ENCODE data around the gene PREX1.

DNA sequence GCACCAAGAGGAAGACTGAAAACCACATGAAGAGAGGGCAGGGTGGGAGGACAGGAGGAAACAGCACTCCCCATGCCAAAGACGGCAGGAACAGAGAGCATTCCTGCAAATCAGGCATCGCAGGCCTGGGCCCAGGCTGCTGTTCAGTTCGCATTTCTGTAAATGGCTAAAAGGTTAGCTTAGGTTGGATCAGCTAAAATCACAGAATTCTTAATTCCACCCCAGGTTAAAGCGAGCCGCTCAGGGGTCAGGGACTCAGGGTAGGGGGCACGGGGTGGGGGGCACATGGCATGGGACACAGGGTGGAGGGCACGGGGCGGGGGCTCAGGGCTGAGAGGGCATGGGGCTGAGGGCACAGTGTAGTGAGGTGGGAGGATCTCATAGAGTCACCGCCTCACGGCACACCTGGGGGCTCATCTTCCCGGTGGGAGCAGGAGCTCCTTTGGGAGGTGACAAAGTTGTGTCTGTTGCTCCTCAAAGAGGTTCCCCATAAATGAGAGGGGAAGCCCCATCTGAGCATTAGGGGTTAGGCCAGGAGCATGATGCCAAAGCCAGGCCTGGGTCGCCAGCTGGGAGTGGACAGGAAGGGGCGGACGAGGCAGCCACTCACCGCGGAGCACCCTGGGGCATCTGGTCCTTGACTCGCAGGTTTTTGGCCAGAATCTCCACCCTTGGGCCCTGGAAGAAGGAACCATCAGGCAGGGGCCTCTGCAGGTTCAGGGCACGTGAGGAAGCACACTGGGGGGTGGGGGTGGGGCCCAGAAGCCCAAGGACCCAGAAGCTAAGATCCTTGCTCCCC, 200.7 kb downstream of the PREX1 start:
- TF ChIP-seq, protein P1, sequence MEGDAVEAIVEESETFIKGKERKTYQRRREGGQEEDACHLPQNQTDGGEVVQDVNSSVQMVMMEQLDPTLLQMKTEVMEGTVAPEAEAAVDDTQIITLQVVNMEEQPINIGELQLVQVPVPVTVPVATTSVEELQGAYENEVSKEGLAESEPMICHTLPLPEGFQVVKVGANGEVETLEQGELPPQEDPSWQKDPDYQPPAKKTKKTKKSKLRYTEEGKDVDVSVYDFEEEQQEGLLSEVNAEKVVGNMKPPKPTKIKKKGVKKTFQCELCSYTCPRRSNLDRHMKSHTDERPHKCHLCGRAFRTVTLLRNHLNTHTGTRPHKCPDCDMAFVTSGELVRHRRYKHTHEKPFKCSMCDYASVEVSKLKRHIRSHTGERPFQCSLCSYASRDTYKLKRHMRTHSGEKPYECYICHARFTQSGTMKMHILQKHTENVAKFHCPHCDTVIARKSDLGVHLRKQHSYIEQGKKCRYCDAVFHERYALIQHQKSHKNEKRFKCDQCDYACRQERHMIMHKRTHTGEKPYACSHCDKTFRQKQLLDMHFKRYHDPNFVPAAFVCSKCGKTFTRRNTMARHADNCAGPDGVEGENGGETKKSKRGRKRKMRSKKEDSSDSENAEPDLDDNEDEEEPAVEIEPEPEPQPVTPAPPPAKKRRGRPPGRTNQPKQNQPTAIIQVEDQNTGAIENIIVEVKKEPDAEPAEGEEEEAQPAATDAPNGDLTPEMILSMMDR (IDR thresholded peaks at IDR 0.05): no peak
- TF ChIP-seq POLR2A (IDR thresholded peaks at IDR 0.05) (no peak), POLR2AphosphoS5 (IDR thresholded peaks at IDR 0.05) (no peak)
